ENCODE data around the gene ZNF576. TPM values are rescaled to one million over a fixed set of nuclear protein-coding genes. Genes with fewer than 3 reads are reported as not detected.
"Not testable (repeated sequence)": the region's sequence is repeated elsewhere in the genome, so short reads cannot be mapped to it uniquely, and the experiment has no call there.

The ZNF576 gene
- total RNA-seq, 1 donor from 2014 or later, result 11.5 TPM

DNA sequence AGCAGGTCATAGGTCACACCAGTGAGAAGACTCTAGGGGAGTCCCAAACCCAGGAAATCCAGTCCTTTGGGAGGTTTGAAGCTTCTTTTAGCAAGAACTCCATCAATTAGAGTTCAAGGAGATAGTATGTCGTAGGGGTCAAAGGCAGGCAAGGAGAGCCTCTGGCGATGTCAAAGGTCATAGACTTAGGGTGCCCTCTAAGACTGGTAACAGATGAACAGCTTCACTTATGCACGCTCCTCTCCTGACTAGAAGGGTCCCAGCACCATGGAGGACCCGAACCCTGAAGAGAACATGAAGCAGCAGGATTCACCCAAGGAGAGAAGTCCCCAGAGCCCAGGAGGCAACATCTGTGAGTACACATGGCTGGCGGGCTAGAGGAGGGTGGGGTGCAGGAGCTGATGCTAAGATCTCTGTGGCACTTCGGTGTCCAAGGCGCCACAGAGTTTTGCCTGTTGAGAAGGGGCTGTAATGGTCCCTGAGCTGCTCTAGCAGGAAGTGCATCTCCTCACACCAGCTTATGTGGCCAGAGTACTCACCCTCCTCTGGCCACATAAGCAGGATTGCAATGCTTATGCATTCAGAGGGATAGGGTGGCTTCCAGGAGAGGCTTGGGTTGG lies 557 bp downstream of the ZNF576 start:
- intact Hi-C loops (cut with DNase I), result loop anchor here (1.0 to 2.0 kb wide), 4 partner anchors 22 to 72 kb away; partner anchors contain the start of genes PINLYP, XRCC1 and ZNF428
- DNase-seq (ENCODE audit: low spot score), result no peak

DNA sequence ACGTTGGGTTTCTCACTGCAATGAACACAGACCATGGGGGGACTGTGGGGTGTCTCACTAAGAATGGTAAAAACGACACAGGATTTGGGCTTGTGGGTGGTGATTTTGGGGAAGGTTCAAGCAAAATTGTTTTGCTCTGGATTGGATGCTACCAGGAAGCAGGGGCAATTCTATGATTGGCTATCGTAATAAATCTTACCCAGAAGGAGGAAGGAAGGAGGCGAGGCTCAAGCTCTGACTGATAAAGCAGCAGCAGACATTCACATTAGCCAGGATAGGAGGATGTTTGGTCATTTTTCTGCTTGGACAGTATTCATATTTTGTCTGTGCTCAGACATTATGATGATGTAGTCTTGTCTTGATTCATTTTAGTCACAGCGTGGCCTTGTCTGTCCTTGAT lies 1.5 kb downstream of the ZNF576 start:
- intact Hi-C loops (cut with DNase I), result loop anchor here (2.0 kb wide), 2 partner anchors 63 to 71 kb away; no protein-coding TSS in a partner anchor

DNA sequence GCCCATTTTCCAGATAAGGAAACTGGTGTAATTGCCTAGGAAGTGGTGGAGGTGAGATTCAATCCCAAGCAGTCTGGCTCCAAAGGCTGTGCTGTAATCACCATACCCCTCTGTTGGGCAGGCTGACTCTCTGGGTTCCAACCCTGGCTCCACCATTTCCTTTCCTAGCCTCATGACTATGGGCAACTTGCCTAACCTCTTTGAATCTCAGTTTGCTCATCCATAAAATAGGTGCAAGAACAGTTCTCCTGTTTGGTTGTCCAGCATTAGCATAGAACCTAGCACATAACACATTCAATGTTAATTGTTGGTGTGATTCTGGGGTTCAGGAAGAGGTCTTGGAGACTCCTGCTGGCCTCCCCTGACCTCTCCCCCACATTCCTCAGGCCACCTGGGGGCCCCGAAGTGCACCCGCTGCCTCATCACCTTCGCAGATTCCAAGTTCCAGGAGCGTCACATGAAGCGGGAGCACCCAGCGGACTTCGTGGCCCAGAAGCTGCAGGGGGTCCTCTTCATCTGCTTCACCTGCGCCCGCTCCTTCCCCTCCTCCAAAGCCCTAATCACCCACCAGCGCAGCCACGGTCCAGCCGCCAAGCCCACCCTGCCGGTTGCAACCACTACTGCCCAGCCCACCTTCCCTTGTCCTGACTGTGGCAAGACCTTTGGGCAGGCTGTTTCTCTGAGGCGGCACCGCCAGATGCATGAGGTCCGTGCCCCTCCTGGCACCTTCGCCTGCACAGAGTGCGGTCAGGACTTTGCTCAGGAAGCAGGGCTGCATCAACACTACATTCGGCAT lies 2.2 kb downstream of the ZNF576 start:
- intact Hi-C loops (cut with DNase I), result no loop called here
- no peak for DNase-seq (ENCODE audit: low spot score)

More for the DNA sequence above, 1.5 kb downstream of the ZNF576 start:
- DNase-seq (ENCODE audit: low spot score), result no peak

DNA sequence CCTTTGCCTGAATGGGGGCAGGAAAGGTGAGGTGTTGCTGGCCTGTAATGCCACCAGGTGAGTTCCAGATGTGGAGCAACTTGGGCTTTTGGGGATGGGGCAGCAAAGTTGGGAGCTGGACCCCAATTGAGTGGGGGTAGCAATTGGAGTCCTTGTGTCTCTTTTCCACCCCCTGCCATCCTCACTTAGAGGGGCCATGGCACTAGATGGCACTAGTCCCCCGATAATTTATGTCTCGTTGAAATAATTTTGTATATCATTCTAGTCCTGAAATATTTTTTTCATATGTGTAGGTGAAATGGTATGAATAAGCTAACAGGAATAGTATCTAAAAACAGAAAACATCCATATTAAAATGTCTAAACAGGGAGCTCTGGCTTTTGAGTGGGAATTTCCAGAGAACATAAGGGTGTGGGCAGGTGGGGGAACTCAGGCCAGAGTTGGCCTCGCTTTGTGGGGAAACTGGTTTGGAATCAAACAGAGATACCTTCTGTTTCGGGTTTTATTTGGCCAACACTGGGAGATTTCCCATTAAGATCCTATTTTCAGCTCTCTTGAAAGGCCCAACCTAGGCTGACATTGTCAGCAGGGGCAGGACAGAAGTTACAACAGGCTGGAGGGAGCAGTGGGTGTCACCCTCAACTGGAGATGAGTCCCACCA lies 3.4 kb downstream of the ZNF576 start:
- intact Hi-C loops (cut with DNase I), result no loop called here

DNA sequence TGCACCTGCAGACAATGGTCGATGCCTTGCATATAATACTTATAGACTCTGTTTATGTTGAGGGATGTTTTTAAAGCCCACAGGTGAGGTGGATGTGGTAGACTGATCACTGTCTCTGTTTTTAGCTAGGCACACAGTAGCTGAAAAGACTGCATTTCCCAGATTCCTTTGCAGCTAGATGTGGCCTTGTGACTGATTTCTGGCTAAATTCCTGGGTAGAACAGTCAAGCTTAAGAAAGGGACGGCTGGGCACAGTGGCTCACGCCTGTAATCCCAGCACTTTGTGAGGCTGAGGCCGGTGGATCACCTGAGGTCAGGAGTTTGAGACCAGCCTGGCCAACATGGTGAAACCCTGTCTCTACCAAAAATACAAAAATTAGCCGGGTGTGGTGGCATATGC lies 3.9 kb downstream of the ZNF576 start:
- DNase-seq (ENCODE audit: low spot score); intact Hi-C loops (cut with DNase I): not testable (repeated sequence)

More for the DNA sequence above, 3.4 kb downstream of the ZNF576 start:
- no peak for DNase-seq (ENCODE audit: low spot score)

DNA sequence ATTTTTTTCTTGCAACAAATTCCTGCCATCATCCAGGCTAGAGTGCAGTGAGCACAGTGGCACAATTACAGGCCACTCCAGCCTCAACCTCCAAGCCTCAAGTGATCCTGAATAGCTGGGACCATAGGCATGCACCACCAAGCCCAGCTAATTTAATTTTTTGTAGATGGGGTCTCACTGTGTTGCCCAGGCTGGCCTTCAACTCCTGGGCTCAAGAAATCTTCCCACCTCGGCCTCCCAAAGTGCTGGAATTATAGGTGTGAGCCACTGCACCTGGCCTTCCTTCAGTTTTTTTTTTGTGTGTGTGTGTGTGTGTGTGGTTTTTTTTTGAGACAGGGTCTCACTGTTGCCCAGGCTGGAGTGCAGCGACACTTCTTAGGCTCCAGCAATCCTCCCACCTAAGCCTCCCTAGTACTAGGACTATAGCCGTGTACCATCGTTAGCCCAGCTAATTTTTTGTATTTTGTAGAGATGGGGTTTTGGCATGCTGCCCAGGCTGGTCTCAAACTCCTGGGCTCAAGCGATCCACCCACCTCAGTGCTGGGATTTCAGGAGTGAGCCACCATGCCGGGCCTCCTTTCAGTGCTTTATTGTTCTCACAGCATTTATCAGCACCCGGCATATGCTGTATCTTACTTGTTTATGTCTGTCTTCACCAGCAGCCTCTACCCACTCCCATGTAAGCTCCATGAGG lies 9.6 kb downstream of the ZNF576 start:
- intact Hi-C loops (cut with DNase I), result no loop called here

DNA sequence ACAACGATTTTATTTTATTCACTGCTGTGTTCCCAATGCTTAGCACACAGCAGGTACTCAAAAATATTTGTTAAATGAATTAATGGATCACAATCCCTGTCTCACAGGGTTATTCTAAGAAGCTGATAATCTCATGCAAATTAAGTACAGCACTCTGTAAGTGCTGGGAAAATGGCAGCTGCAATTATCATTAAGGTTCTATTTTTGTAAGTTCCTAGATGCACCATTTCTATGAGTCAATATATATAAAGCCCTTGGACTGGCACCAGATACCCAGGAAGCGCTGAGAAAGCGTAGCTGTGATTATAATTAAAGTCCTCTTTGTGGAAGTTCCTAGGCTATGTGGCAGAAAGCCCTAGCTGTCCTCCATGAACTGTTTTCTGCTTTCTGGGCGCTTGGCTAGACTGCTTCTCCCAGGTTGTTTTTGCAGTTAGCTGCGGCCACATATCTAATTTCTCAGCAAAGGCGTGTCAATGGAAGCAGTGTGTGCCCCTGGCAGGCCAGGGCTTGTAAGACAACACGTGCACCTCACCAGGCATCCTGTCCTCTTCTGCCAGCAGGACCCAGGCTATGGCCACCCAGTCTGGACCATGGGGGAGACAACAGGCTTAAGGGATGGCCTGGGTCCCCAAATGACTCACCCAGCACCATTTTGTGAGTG lies 10.3 kb downstream of the ZNF576 start:
- intact Hi-C loops (cut with DNase I), result no loop called here
- no peak for DNase-seq (ENCODE audit: low spot score)

More for the DNA sequence above, 9.6 kb downstream of the ZNF576 start:
- DNase-seq (ENCODE audit: low spot score), result no peak

DNA sequence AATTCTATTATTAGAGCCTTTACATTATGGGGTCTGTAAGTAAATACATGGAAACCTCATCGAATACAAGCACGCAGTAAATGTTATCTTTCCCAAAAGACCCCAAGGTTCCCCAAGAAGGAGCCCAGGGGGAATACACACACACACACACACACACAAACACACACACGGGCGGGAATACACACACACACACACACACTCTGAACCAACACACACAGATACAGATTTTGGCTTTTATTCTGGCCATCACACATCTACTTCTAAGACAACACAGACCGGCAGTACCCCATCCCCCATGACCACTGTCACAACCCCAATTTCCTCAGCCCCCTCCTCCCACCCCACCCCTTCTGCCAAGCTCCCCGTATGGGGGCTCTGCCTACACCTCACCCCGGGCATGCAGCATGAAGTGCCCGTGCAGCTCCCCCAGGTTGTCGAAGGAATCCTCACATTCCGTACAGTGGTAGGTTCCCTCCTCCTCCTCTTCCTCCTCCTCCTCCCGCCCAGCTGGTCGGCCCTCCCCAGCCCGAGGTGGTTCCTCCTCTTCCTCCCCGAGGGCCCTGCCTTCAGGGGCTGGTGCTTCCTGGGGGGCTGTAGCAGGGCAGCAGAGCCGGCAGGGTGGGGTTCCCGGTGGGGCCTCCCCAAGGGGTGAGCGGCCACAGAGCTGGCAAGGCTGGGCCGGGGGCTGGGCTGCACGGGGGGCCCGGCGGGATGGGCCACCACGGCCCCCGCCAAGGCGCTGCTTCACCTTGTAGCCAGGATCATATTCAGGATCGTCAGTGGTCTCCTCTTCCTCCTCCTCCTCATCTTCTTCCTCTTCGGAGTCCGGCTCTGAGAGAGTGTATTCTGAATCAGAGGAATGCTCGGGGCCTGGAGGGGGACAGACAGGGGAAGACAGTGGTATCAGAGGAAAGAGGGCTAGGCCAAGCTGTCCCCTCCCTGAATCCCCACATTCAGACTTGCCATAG lies 11.1 kb downstream of the ZNF576 start:
- intact Hi-C loops (cut with DNase I), result no loop called here
- DNase-seq (ENCODE audit: low spot score), result no peak

DNA sequence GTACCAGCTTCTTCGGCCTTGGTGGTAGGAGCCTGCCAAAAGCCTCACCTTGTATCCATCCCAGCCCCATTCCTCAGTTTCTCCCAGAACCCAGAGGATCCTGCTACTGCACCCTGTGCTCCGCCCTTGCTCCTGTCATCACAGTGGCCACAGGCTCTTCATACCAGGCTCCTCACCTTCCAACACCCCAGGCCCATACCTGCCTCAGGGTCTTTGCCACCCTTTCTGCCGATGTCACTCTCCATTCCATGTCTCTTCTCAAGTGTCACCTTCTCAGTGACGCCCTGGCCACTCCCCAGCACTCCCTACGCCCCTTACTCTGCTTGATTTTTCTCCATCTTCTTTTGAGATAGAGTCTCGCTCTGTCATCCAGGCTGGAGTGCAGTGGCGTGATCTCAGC lies 13.5 kb downstream of the ZNF576 start:
- intact Hi-C loops (cut with DNase I), result no loop called here
- DNase-seq (ENCODE audit: low spot score), result no peak

DNA sequence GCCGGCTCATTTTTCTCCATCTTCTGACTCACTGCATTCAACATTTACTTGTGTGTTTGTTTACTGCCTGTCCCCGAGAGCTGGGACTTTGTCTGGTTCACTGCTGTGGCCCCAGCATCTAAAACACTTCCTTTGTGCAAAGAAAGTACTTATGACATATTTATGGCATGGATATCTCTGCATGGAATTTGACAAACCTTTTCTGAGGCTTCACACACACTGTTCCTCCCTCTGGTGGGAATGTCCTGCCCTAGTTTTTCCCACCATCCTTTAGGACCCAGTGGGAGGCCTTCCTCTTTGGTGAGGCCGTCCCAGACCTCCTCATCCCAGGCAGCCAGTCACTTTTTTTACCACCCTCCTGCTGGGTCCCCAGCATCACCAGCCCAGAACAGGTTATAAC lies 14.1 kb downstream of the ZNF576 start:
- intact Hi-C loops (cut with DNase I), result no loop called here
- DNase-seq (ENCODE audit: low spot score), result no peak

DNA sequence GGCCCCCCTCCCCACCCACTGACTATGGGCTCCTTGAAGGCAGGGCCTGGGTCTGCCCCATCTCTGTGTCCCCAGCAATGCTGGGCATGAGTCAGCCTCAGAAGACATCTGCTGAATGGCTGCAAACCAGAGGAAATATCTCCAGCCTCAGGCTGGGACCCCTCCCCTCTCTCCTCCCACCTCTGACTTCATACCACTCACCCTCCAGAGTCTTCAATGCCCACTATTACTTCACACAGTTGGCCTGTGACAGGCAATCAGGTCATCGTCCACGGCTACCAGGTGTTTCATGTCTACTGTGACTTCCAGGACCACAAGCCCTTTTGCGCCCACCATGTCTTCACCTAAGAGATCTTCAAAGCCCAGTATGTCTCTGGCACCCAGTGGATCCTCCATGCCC lies 15.4 kb downstream of the ZNF576 start, which contains the start of gene SRRM5:
TSS of gene SRRM5 (plus strand) at position 301 of the 400 bp plus-strand sequence. CDS start at position 335, 34 bp downstream.
- intact Hi-C loops (cut with DNase I), result no loop called here
- no peak for DNase-seq (ENCODE audit: low spot score)

DNA sequence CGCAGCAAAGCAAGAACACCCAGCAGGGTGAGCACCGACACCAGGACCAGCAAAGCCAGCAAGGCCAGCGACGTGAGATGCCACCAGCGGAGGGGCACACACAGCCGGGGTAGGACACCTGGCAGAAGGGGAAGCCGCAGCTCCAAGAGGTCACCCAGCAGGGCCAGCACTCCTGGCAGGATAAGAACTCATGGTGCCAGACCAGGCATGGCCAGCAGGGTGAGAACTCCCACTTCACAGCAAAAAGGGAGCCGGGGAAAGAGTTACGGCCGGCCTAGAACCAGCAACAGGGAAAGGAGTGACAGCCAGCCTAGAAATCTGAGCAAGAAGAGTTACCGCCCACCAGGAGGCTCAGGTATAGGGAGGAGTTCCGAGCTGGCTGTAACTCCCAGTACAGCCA lies 16.0 kb downstream of the ZNF576 start:
- intact Hi-C loops (cut with DNase I), result no loop called here

DNA sequence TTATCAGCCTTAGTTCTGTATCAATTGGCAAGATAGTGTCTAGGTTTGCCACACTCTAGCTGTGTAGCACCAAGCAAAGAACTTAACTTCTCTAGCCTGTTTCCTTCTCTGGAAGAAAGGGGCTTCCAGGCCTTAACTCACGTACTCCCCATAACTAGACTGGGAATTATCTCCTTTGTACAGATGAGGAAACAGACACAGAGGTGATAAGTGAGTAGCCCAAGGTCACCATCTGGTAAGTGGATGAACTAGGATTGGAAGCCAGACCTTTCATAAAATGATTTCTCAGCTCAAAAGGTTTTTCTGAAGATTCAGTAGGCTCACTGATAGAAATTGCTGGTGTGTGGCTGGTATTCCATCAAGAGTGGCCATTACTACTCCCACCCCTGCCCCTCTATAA lies 19.9 kb downstream of the ZNF576 start:
- intact Hi-C loops (cut with DNase I), result no loop called here
- no peak for DNase-seq (ENCODE audit: low spot score)

More for the DNA sequence above, 16.0 kb downstream of the ZNF576 start:
- no peak for DNase-seq (ENCODE audit: low spot score)

DNA sequence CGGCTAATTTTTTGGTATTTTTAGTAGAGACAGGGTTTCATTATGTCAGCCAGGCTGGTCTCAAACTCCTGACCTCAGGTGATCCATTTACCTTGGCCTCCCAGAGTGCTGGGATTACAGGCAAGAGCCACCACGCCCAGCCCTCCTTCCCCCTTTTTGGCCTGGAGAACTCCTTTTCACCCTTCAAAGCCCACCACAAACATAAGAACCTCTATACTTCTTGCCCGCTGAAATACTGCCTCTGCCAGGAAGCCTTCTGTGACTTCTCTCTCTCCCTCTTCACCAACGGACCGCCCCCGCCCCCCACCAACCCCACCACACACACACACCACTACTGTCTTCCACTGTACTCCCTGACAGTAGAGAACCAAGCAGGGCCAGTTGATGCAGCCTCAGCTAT lies 20.6 kb downstream of the ZNF576 start:
- DNase-seq (ENCODE audit: low spot score), result no peak
- intact Hi-C loops (cut with DNase I), result no loop called here

DNA sequence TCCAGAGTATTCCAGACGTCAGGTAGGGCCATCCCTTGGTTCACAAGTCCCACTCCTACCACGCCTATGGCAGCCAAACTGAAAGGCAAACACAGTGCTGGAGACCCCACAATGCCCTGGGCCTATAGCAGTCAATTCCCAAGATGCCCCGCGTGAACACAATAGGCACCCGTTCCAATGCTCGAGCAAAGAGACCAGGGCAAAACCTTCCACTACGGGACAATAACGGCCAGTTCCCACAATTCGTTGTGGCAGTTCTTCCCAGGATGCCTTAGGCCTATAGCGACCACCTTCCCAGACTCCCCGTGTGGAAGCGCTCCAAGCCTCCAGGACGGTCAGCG lies 22.5 kb downstream of the ZNF576 start:
- DNase-seq (ENCODE audit: low spot score), result no peak
- intact Hi-C loops (cut with DNase I), result loop anchor here (1.0 kb wide), 1 partner anchor 23 kb away; the partner anchor contains the start of genes IRGQ and ZNF576

DNA sequence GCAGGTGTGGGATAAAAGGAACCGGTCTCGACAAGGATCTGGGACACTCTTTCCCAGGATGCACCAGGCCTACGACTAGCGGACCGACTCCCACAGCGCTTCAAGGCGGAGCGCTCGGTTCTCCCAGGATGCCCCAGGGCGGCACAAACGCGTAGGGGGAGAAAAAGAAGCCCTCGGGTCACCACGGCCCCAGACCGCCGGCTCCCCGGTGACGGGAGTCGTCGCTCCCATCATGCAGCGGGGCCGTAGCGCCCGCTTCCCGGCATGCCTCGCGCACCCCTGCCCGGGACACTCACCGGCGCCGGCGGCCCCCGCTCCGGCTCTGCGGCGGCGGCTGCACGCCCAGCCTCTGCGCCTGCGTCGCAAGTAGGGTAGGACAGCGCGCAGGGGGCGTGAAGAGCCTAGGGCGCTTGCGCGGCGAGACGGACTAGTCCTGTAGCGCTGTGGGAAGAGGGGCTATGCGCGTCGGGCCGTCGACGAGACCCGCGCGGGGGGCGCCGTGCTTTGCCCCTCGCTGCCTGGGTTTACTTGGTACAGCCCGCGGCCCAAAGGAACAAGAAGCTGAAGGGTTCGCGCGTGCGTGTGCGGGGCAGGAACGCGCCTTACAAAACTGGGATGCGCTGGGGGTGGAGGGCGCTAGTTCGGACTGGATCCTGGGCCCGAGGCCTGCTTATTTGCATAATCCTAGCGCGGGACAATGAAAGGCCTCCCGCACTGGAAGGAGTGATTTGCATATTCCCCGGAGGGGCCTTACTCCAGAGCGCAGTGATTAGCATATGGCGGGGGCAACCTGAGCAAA lies 23.1 kb downstream of the ZNF576 start, which contains the start of gene ZNF428:
TSS of gene ZNF428 (minus strand) at position 368 of the 799 bp plus-strand sequence. CDS start 5,325 bp downstream, outside the sequence.
- DNase-seq (ENCODE audit: low spot score), result peak; percentile 92
- intact Hi-C loops (cut with DNase I), result loop anchor here (1.0 kb wide), 1 partner anchor 23 kb away; the partner anchor contains the start of genes IRGQ and ZNF576

Measured in cardiac septum (tissue), 1 donor.